IMR-90 (cell line): ENCODE data around the gene KCNQ5. TPM values are rescaled to one million over a fixed set of nuclear protein-coding genes. Genes with fewer than 3 reads are reported as not detected.

Experiments
- ATAC-seq: fragments of 200-7000 bp; cut with Tn5 transposase; 2 replicates; pipeline ENCODE4 v1.9.1; 2020; ENCODE audit warnings: low read depth, mild to moderate bottlenecking, moderate library complexity
- BruUV-seq: library from RNA; stranded (reverse); fragments of 400-500 nt; replicated peaks from 2 replicates; lab custom pipeline; 2021; lab: Mats Ljungman, UMichigan
- CTCF ChIA-PET: fragments of 300-600 bp; formaldehyde crosslinking; extraction: SDS; loops from one replicate; lab custom pipeline; 2021; ENCODE audit warnings: antibody characterized with exemption; lab: Yijun Ruan, JAX
- POLR2A ChIA-PET: fragments of 300-600 bp; sonication (Branson Sonifier 250); formaldehyde crosslinking; loops from one replicate; lab custom pipeline; 2022; ENCODE audit warnings: antibody characterized with exemption; ENCODE audit not compliant: unreplicated experiment; lab: Charles Lee
- DNase-seq: peaks from one replicate; pipeline ENCODE4 v3.0.0; 2013
- H2AFZ ChIP-seq: replicated peaks from 2 replicates; pipeline ENCODE3; 2013; ENCODE audit warnings: low read length, mild to moderate bottlenecking; ENCODE audit not compliant: poor library complexity
- H2AK5ac ChIP-seq: 2 replicates; pipeline ENCODE4 v1.6.1; 2013; ENCODE audit warnings: low read depth, low read length, inconsistent platforms
- H2AK9ac ChIP-seq: replicated peaks from 2 replicates; pipeline ENCODE3; 2013; ENCODE audit warnings: mild to moderate bottlenecking, low read depth, low read length, moderate library complexity; ENCODE audit not compliant: poor library complexity
- H2BK120ac ChIP-seq: 2 replicates; pipeline ENCODE4 v1.6.1; 2013; ENCODE audit warnings: low read depth, low read length, inconsistent platforms
- H2BK15ac ChIP-seq: 3 replicates; pipeline ENCODE4 v1.6.1; 2013; ENCODE audit warnings: low read depth, low read length, inconsistent platforms
- H2BK20ac ChIP-seq: 2 replicates; pipeline ENCODE4 v1.6.1; 2013; ENCODE audit warnings: low read depth, mild to moderate bottlenecking, inconsistent platforms, low read length, moderate library complexity
- H2BK5ac ChIP-seq: 2 replicates; pipeline ENCODE4 v1.6.1; 2013; ENCODE audit warnings: mild to moderate bottlenecking, low read depth, low read length, inconsistent platforms; ENCODE audit not compliant: poor library complexity, severe bottlenecking
- H3K14ac ChIP-seq: replicated peaks from 2 replicates; pipeline ENCODE4 v1.6.1; 2013; ENCODE audit warnings: low read depth, low read length, inconsistent platforms
- H3K18ac ChIP-seq: 2 replicates; pipeline ENCODE4 v1.6.1; 2013; ENCODE audit warnings: low read depth, low read length, control low read depth
- H3K23ac ChIP-seq: 2 replicates; pipeline ENCODE4 v1.6.1; 2013; ENCODE audit warnings: low read depth, low read length, inconsistent platforms
- H3K27ac ChIP-seq: 2 replicates; pipeline ENCODE4 v1.5.1; 2013; ENCODE audit warnings: mild to moderate bottlenecking, control low read depth, low read length; ENCODE audit not compliant: insufficient read depth
- H3K27me3 ChIP-seq: 2 replicates; pipeline ENCODE4 v1.6.1; 2013; ENCODE audit warnings: low read length; ENCODE audit not compliant: control insufficient read depth, insufficient read depth
- H3K36me3 ChIP-seq: 2 replicates; pipeline ENCODE4 v1.6.1; 2013; ENCODE audit warnings: low read length, mixed read lengths; ENCODE audit not compliant: control insufficient read depth, insufficient read depth
- H3K4ac ChIP-seq: 2 replicates; pipeline ENCODE4 v1.6.1; 2013; ENCODE audit warnings: low read depth, low read length, inconsistent platforms
- H3K4me1 ChIP-seq: 2 replicates; pipeline ENCODE4 v1.6.1; 2013; ENCODE audit warnings: low read length, mixed read lengths; ENCODE audit not compliant: control insufficient read depth, insufficient read depth
- H3K4me2 ChIP-seq: 2 replicates; pipeline ENCODE4 v1.6.1; 2013; ENCODE audit warnings: low read depth, mild to moderate bottlenecking, control low read depth, low read length, moderate library complexity
- H3K4me3 ChIP-seq: 2 replicates; pipeline ENCODE4 v1.5.1; 2013; ENCODE audit warnings: low read depth, mild to moderate bottlenecking, control low read depth, low read length, moderate library complexity; ENCODE audit not compliant: insufficient read depth
- H3K56ac ChIP-seq: 2 replicates; pipeline ENCODE4 v1.6.1; 2013; ENCODE audit warnings: low read length, inconsistent platforms; ENCODE audit not compliant: insufficient read depth; ENCODE audit errors: extremely low read depth
- H3K79me1 ChIP-seq, 2 experiments: 2 replicates each; pipeline ENCODE4 v1.6.1; 2013; ENCODE audit warnings: low read length in 2 of 2, inconsistent platforms in 1 of 2, low read depth in 1 of 2
- H3K9ac ChIP-seq: 2 replicates; pipeline ENCODE4 v1.6.1; 2013; ENCODE audit warnings: low read depth, low read length, control low read depth
- H3K9me1 ChIP-seq: 2 replicates; pipeline ENCODE4 v1.6.1; 2013; ENCODE audit warnings: low read length, inconsistent platforms; ENCODE audit not compliant: insufficient read depth
- H3K9me3 ChIP-seq: 2 replicates; pipeline ENCODE4 v1.6.1; 2013; ENCODE audit warnings: low read length; ENCODE audit not compliant: control insufficient read depth, insufficient read depth
- H4K20me1 ChIP-seq: 2 replicates; pipeline ENCODE4 v1.6.1; 2013; ENCODE audit warnings: low read length, inconsistent platforms; ENCODE audit not compliant: insufficient read depth
- H4K5ac ChIP-seq: 2 replicates; pipeline ENCODE4 v1.6.1; 2013; ENCODE audit warnings: mild to moderate bottlenecking, low read depth, low read length, control low read depth
- H4K8ac ChIP-seq, 2 experiments: 2 replicates each; pipeline ENCODE4 v1.6.1; 2013; ENCODE audit warnings: low read depth in 2 of 2, low read length in 2 of 2, control low read depth in 1 of 2, inconsistent platforms in 1 of 2
- H4K91ac ChIP-seq: 2 replicates; pipeline ENCODE4 v1.6.1; 2013; ENCODE audit warnings: low read depth, low read length, inconsistent platforms; ENCODE audit not compliant: insufficient read depth
- CHD1 ChIP-seq: IDR thresholded peaks from 2 replicates; pipeline ENCODE4 v1.6.1; 2012; ENCODE audit warnings: low read depth, low read length, improper control_type of control experiment
- CTCF ChIP-seq: conservative IDR thresholded peaks from 2 replicates; pipeline ENCODE4 v1.5.1; 2012; ENCODE audit warnings: mild to moderate bottlenecking, low read depth, low read length, improper control_type of control experiment
- NFE2L2 ChIP-seq: fragments of 150-350 bp; IDR thresholded peaks from 2 replicates; pipeline ENCODE4 v1.6.1; 2016; ENCODE audit warnings: low read depth, mild to moderate bottlenecking, low read length
- POLR2A ChIP-seq: IDR thresholded peaks from 2 replicates; pipeline ENCODE4 v1.6.1; 2012; ENCODE audit warnings: mild to moderate bottlenecking, low read depth, low read length
- WGBS, 2 experiments: methylation state at CpG; one replicate each; pipeline versions ENCODE4 v1.1.5 to v1.1.7; 2013; ENCODE audit warnings: missing lambda C conversion rate in 2 of 2; ENCODE audit not compliant: insufficient read length in 1 of 2; ENCODE audit errors: extremely low coverage in 2 of 2; 5-methylcytosine and 5-hydroxymethylcytosine counted together
- dilution Hi-C: fragments of 300-500 bp; cut with HindIII; formaldehyde crosslinking; loops from one replicate; pipeline ENCODE4 v1.14.3; 2018; ENCODE audit warnings: low sequenced_read_pairs; ENCODE audit not compliant: unreplicated experiment
- in situ Hi-C: fragments of 300-500 bp; cut with MboI; formaldehyde crosslinking; loops from 3 replicates; pipeline ENCODE4 v1.14.3; 2019; ENCODE audit warnings: low sequenced_read_pairs, inconsistent platforms, mixed read lengths
- intact Hi-C: fragments of 100-400 bp; cut with micrococcal nuclease; formaldehyde crosslinking; loops from 2 replicates; pipeline ENCODE4 v1.10.0; 2022
- polyA plus RNA-seq, 3 experiments: library from polyadenylated mRNA; depleted of rRNA; stranded (reverse); fragments of >200 nt; gene quantifications; 2 replicates each; pipeline ENCODE4 v1.2.3, GENCODE V29; 2012; ENCODE audit warnings: low replicate concordance in 1 of 3
- total RNA-seq: library from RNA; depleted of rRNA; stranded (reverse); fragments of >200 nt; gene quantifications from 2 replicates; pipeline ENCODE4 v1.2.3, GENCODE V29; 2012

KCNQ5 gene
- total and polyA plus RNA-seq, 2 of the 4 experiments (the other 2 are of a cell fraction), result 0.75 to 1.3 TPM

DNA sequence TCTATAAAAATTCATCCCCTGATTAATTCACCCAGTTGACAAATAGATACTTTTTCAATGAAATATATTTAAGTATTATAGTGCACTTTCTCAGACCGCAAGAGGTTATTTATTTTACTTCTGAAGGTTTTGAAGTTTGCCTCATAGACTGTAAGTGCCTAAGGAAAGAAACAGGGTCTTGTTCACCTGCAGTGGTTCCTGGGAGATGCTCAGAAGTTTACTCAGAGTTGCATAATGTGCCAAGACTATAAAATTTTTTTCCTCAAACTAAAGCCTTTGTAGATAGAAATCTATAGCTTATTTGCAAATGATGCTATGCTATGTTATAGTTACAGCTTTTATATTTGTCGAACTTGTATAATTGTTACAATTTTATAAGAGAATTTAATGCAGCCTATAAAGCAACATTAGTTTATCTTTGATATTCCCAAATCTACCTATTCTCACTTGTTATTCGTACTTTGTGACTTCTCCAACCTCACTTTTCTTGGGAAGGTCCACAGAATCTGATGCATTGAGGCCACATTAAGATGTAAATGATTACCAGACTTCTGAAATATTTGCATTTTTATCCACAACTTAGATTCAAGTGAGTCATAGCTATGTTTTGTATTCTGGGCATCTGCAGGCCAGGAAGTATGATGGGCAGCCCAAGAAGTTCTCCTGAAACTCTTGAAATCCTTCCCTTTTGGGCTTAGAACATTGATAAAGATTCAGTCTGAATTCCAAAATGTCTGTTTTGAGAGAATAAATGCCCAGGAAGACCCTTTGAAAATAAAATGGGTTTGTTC, 35.7 kb downstream of the KCNQ5 start:
- dilution Hi-C loops (no loop called here), intact Hi-C loops (no loop called here), in situ Hi-C loops (no loop called here)
- no peak overlapping the region for H2BK5ac ChIP-seq
- no peak overlapping the region for H3K4ac ChIP-seq
- TF ChIP-seq CTCF (no peak), POLR2A (no peak), CHD1 (no peak), NFE2L2 (no peak)
- H3K27me3 ChIP-seq, result no peaks in the 10 kb centered on the region
- peak; percentile 47 for DNase-seq
- H2BK15ac ChIP-seq, result no peak overlapping the region
- no peak overlapping the region for H2BK120ac ChIP-seq
- H3K27ac ChIP-seq, result no peak overlapping the region
- ChIA-PET CTCF (no interaction called here), POLR2A (no interaction called here)
- no peak overlapping the region for H4K8ac ChIP-seq
- no TSS peak for BruUV-seq
- no peak overlapping the region for H3K23ac ChIP-seq
- no peaks in the 10 kb centered on the region; a peak in 1 of 4 replicates for H3K79me1 ChIP-seq
- H3K18ac ChIP-seq, result no peak overlapping the region
- no peak overlapping the region for H2BK20ac ChIP-seq
- no peak overlapping the region for H2AFZ ChIP-seq
- no peak overlapping the region for H3K14ac ChIP-seq
- no peak overlapping the region for H3K4me3 ChIP-seq
- no peak overlapping the region for H3K56ac ChIP-seq
- WGBS, 2 experiments, result no CpG with 5 or more reads among the region's 3 CpGs
- H4K91ac ChIP-seq, result no peak overlapping the region
- H2AK9ac ChIP-seq, result no peak overlapping the region
- H3K4me2 ChIP-seq, result no peak overlapping the region
- H2AK5ac ChIP-seq, result no peak overlapping the region
- no peaks in the 10 kb centered on the region for H3K9me1 ChIP-seq
- no peaks in the 10 kb centered on the region for H3K9me3 ChIP-seq
- H4K5ac ChIP-seq, result no peak overlapping the region
- ATAC-seq, result peak; percentile 65
- no peaks in the 10 kb centered on the region for H4K20me1 ChIP-seq
- no peaks in the 10 kb centered on the region for H3K36me3 ChIP-seq
- H3K4me1 ChIP-seq, result no peaks in the 10 kb centered on the region
- no peak overlapping the region for H3K9ac ChIP-seq
